NCI-H2029 (cell line): Measurements from ENCODE around the gene SLC40A1.
"Not testable (repeated sequence)": the region's sequence is repeated elsewhere in the genome, so short reads cannot be mapped to it uniquely, and the experiment has no call there.

Experiments
- DNase-seq: peaks from one replicate; lab custom pipeline; 2025; lab: John Stamatoyannopoulos, UW

Gene SLC40A1

GRCh38 chr2:189580658-189581353 is at the start of gene SLC40A1:
Gene SLC40A1 (minus strand): TSS chr2:189580786. CDS start chr2:189580460, 326 bp downstream.
- peak; percentile 19 for DNase-seq

GRCh38 chr2:189629531-189630453 is 49.2 kb upstream of the SLC40A1 start:
- DNase-seq = no peak

- DNase-seq = no peak
These were observed 48.4 kb upstream of the SLC40A1 start for GRCh38 chr2:189628817-189629530.

GRCh38 chr2:189627789-189628188 is 47.2 kb upstream of the SLC40A1 start:
- no peak for DNase-seq

GRCh38 chr2:189625636-189626035 is 45.0 kb upstream of the SLC40A1 start:
- DNase-seq = no peak

GRCh38 chr2:189624648-189625355 is 44.2 kb upstream of the SLC40A1 start:
- DNase-seq = no peak

GRCh38 chr2:189623049-189623448 is 42.5 kb upstream of the SLC40A1 start:
- DNase-seq = no peak

- DNase-seq = no peak
These were observed 41.2 kb upstream of the SLC40A1 start for GRCh38 chr2:189621781-189622180.

- no peak for DNase-seq
These were observed 37.6 kb upstream of the SLC40A1 start for GRCh38 chr2:189618197-189618596.

- DNase-seq = no peak
These were observed 34.0 kb upstream of the SLC40A1 start for GRCh38 chr2:189614585-189614984.

- DNase-seq = no peak
These were observed 33.2 kb upstream of the SLC40A1 start for GRCh38 chr2:189613650-189614420.

- peak; percentile 20 for DNase-seq
These were observed 32.6 kb upstream of the SLC40A1 start for GRCh38 chr2:189613077-189613636.

GRCh38 chr2:189610700-189611099 is 30.1 kb upstream of the SLC40A1 start:
- no peak for DNase-seq

GRCh38 chr2:189609853-189610252 is 29.3 kb upstream of the SLC40A1 start:
- no peak for DNase-seq

- DNase-seq = no peak
These were observed 28.8 kb upstream of the SLC40A1 start for GRCh38 chr2:189609423-189609816.

- no peak for DNase-seq
These were observed 28.3 kb upstream of the SLC40A1 start for GRCh38 chr2:189608795-189609422.

- no peak for DNase-seq
These were observed 27.6 kb upstream of the SLC40A1 start for GRCh38 chr2:189608170-189608569.

GRCh38 chr2:189602233-189602632 is 21.6 kb upstream of the SLC40A1 start:
- no peak for DNase-seq

GRCh38 chr2:189601652-189602051 is 21.1 kb upstream of the SLC40A1 start:
- not testable (repeated sequence) for DNase-seq

- no peak for DNase-seq
These were observed 20.5 kb upstream of the SLC40A1 start for GRCh38 chr2:189601043-189601442.
